Right lobe of liver (tissue), 4 donors: ENCODE data around the gene GALNT8.

ENCODE experiments used
- POLR2A ChIP-seq: fragments of 450-650 bp; IDR thresholded peaks from one replicate; pipeline ENCODE4 v1.6.1; 2017; ENCODE audit warnings: antibody characterized with exemption, mild to moderate bottlenecking
- TF ChIP-seq, protein P1 (sequence below), 4 donors: fragments of 200-600 bp in 3 of 4; fragments of 450-650 bp in 1 of 4; IDR thresholded peaks; one replicate each; pipeline versions ENCODE4 v1.5.1 to v1.8.0; 2016 to 2022; ENCODE audit warnings: antibody characterized with exemption in 4 of 4, mild to moderate bottlenecking in 2 of 4
- donor health status: DM: no; HTN: no; CAD: no.
- donor health status: DM: no; HTN: no; CAD: no.
- donor health status: DM: no; HTN: yes; CAD: no.

DNA sequence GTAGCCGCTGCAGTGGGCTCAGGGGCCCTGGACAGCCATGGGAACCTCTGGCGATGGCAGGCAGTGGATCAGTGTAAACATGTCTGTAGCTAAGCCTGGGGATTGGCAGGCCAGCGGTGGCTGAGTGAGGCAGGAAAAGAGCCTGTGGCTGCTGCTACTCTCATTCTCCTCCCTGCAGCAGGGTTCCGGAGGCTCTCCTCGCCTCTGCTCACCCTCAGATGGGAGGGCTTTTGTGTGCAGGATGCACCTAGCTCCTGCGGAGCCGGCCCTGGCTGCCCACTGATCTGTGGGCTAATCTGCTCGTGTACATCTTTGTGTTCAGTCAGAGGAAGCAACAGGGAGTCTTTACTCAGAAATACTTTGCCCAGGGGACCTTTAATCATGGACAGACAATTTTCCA lies 59.5 kb downstream of the GALNT8 start:
- TF ChIP-seq, protein P1, sequence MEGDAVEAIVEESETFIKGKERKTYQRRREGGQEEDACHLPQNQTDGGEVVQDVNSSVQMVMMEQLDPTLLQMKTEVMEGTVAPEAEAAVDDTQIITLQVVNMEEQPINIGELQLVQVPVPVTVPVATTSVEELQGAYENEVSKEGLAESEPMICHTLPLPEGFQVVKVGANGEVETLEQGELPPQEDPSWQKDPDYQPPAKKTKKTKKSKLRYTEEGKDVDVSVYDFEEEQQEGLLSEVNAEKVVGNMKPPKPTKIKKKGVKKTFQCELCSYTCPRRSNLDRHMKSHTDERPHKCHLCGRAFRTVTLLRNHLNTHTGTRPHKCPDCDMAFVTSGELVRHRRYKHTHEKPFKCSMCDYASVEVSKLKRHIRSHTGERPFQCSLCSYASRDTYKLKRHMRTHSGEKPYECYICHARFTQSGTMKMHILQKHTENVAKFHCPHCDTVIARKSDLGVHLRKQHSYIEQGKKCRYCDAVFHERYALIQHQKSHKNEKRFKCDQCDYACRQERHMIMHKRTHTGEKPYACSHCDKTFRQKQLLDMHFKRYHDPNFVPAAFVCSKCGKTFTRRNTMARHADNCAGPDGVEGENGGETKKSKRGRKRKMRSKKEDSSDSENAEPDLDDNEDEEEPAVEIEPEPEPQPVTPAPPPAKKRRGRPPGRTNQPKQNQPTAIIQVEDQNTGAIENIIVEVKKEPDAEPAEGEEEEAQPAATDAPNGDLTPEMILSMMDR (IDR thresholded peaks at IDR 0.05): no peak
- no peak for TF ChIP-seq POLR2A
